Right atrium auricular region (tissue), 2 donors: ENCODE data around the gene ANO4. TPM values are rescaled to one million over a fixed set of nuclear protein-coding genes. Genes with fewer than 3 reads are reported as not detected.

ENCODE experiments used
- DNase-seq: peaks from one replicate; pipeline ENCODE4 v3.0.0-alpha.2; 2019; ENCODE audit warnings: low spot score
- H3K27ac ChIP-seq, 2 donors: fragments of 200-600 bp; sonication (generic); 1 replicate in 1 of 2; 2 replicates in 1 of 2; pipeline ENCODE4 v1.5.1; 2016 to 2019
- H3K27me3 ChIP-seq, 2 donors: fragments of 200-600 bp; sonication (generic); one replicate each; pipeline versions ENCODE4 v1.5.1 to v1.6.0; 2017 to 2019
- H3K36me3 ChIP-seq: fragments of 200-600 bp; sonication (generic); one replicate; pipeline ENCODE4 v1.5.1; 2016
- H3K4me1 ChIP-seq, 2 donors: fragments of 200-600 bp; sonication (generic); one replicate each; pipeline versions ENCODE4 v1.5.1 to v1.6.0; 2017 to 2019
- H3K4me3 ChIP-seq, 2 donors: fragments of 200-600 bp; sonication (generic); 1 replicate in 1 of 2; 2 replicates in 1 of 2; pipeline ENCODE4 v1.5.1; 2017 to 2019; ENCODE audit warnings: mild to moderate bottlenecking in 1 of 2, moderate library complexity in 1 of 2
- H3K9me3 ChIP-seq, 2 donors: fragments of 200-600 bp; sonication (generic); one replicate each; pipeline ENCODE4 v1.5.1; 2019
- CTCF ChIP-seq, 2 donors: fragments of 200-600 bp; sonication (generic); IDR thresholded peaks; one replicate each; pipeline ENCODE4 v1.5.1; 2019; ENCODE audit warnings: antibody characterized with exemption in 2 of 2
- total RNA-seq, 2 donors: library from RNA; depleted of rRNA; stranded (reverse); fragments of >200 nt; gene quantifications; one replicate each; pipeline ENCODE4 v1.1.0, GENCODE V29; 2016

The ANO4 gene
- total RNA-seq, 2 donors from 2014 or later = 0.47 TPM; not detected in 1

- no peak overlapping the region for H3K4me3 ChIP-seq
- no peak for TF ChIP-seq CTCF (IDR thresholded peaks at IDR 0.05)
- H3K4me1 ChIP-seq = no peaks in the 10 kb centered on the region
- H3K27ac ChIP-seq = no peak overlapping the region
- no peak for DNase-seq
- H3K36me3 ChIP-seq = no peaks in the 10 kb centered on the region
- H3K27me3 ChIP-seq = no peaks in the 10 kb centered on the region
- no peaks in the 10 kb centered on the region for H3K9me3 ChIP-seq
These were observed 159.1 kb downstream of the ANO4 start for GRCh38 chr12:100953677-100954076.

DNA sequence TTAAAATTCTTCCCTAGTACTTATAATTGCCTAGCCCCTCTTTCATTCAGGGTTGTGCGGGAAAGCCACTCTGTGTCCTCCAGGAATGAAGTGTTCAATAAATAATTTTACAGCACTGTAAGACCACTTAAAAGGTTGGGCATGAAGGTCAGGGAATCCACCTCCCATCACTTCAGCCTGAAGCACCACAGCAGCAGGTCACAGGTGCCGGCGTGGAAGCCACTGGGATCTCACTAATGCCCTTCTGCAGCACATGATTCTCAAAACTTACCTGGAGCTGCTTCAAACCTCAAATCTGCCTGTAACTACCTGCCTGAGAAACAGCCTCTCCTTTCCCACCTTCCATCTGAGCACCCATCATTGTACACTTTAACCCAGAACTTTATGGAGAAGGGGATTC is 159.5 kb downstream of the ANO4 start:
- Histone ChIP-seq H3K27ac (no peak overlapping the region), H3K9me3 (no peaks in the 10 kb centered on the region), H3K4me3 (no peak overlapping the region), H3K27me3 (no peaks in the 10 kb centered on the region), H3K36me3 (no peaks in the 10 kb centered on the region), H3K4me1 (no peaks in the 10 kb centered on the region)
- TF ChIP-seq CTCF (IDR thresholded peaks at IDR 0.05) = no peak
- DNase-seq = no peak

GRCh38 chr12:100955139-100955538 is 160.6 kb downstream of the ANO4 start:
- Histone ChIP-seq H3K4me1 (no peaks in the 10 kb centered on the region), H3K27ac (no peak overlapping the region), H3K4me3 (no peak overlapping the region), H3K9me3 (no peaks in the 10 kb centered on the region), H3K36me3 (no peaks in the 10 kb centered on the region), H3K27me3 (no peaks in the 10 kb centered on the region)
- no peak for DNase-seq
- TF ChIP-seq CTCF (IDR thresholded peaks at IDR 0.05) = no peak

- no peak for DNase-seq
- no peak overlapping the region for H3K4me3 ChIP-seq
- no peak overlapping the region for H3K27ac ChIP-seq
- no peak for TF ChIP-seq CTCF (IDR thresholded peaks at IDR 0.05)
- H3K9me3 ChIP-seq = no peaks in the 10 kb centered on the region
- no peaks in the 10 kb centered on the region for H3K36me3 ChIP-seq
- no peaks in the 10 kb centered on the region for H3K4me1 ChIP-seq
- no peaks in the 10 kb centered on the region for H3K27me3 ChIP-seq
These were observed 161.8 kb downstream of the ANO4 start for GRCh38 chr12:100956311-100956852.

- no peak for DNase-seq
- no peaks in the 10 kb centered on the region for H3K9me3 ChIP-seq
- no peaks in the 10 kb centered on the region for H3K27me3 ChIP-seq
- H3K4me3 ChIP-seq = no peak overlapping the region
- no peaks in the 10 kb centered on the region for H3K4me1 ChIP-seq
- no peak for TF ChIP-seq CTCF (IDR thresholded peaks at IDR 0.05)
- H3K36me3 ChIP-seq = no peaks in the 10 kb centered on the region
- no peak overlapping the region for H3K27ac ChIP-seq
These were observed 164.9 kb downstream of the ANO4 start for GRCh38 chr12:100959481-100959880.

GRCh38 chr12:100962086-100962712 is 167.6 kb downstream of the ANO4 start:
- Histone ChIP-seq H3K4me1 (no peaks in the 10 kb centered on the region), H3K36me3 (no peaks in the 10 kb centered on the region), H3K9me3 (no peaks in the 10 kb centered on the region), H3K27me3 (no peaks in the 10 kb centered on the region), H3K27ac (no peak overlapping the region), H3K4me3 (no peak overlapping the region)
- DNase-seq = no peak
- TF ChIP-seq CTCF (IDR thresholded peaks at IDR 0.05) = no peak
